AG04450 (cell line): ENCODE measurements around the gene NANOGP8. TPM values are rescaled to one million over a fixed set of nuclear protein-coding genes. Genes with fewer than 3 reads are reported as not detected.

Source experiments
- CTCF ChIA-PET: fragments of 300-600, 350-600 bp; formaldehyde crosslinking; extraction: SDS; loops from one replicate; lab custom pipeline; 2022; ENCODE audit warnings: antibody characterized with exemption, inconsistent platforms; lab: Charles Lee
- POLR2A ChIA-PET: fragments of 350-600 bp; formaldehyde crosslinking; extraction: SDS; loops from one replicate; lab custom pipeline; 2021; ENCODE audit warnings: antibody characterized with exemption, inconsistent platforms; lab: Yijun Ruan, JAX
- DNase-seq: peaks from one replicate; pipeline ENCODE4 v3.0.0-alpha.2; 2011; ENCODE audit warnings: low read depth, low spot score
- H3K27ac ChIP-seq: one replicate; pipeline ENCODE4 v1.5.1; 2012; ENCODE audit warnings: low read depth, low read length, control low read depth
- H3K27me3 ChIP-seq: one replicate; pipeline ENCODE4 v1.6.0; 2012; ENCODE audit warnings: low read length; ENCODE audit not compliant: control insufficient read depth, insufficient read depth
- H3K4me3 ChIP-seq: 2 replicates; pipeline ENCODE4 v1.5.1; 2011; ENCODE audit warnings: mild to moderate bottlenecking, low read depth, low read length, control low read depth
- H3K9me3 ChIP-seq: 2 replicates; pipeline ENCODE4 v1.5.1; 2012; ENCODE audit warnings: low read length; ENCODE audit not compliant: control insufficient read depth, insufficient read depth
- polyA plus RNA-seq: library from polyadenylated mRNA; depleted of rRNA; stranded (reverse); fragments of >200 nt; gene quantifications from 2 replicates; pipeline ENCODE4 v1.2.3, GENCODE V29; 2011; rRNA removed
- TF ChIP-seq, protein P1 (sequence below): IDR thresholded peaks from 2 replicates; pipeline ENCODE4 v1.5.1; 2011; ENCODE audit warnings: low read depth, low read length, control low read depth, inconsistent platforms

Gene NANOGP8
- polyA plus RNA-seq, 1 experiment: 0.11 TPM

DNA sequence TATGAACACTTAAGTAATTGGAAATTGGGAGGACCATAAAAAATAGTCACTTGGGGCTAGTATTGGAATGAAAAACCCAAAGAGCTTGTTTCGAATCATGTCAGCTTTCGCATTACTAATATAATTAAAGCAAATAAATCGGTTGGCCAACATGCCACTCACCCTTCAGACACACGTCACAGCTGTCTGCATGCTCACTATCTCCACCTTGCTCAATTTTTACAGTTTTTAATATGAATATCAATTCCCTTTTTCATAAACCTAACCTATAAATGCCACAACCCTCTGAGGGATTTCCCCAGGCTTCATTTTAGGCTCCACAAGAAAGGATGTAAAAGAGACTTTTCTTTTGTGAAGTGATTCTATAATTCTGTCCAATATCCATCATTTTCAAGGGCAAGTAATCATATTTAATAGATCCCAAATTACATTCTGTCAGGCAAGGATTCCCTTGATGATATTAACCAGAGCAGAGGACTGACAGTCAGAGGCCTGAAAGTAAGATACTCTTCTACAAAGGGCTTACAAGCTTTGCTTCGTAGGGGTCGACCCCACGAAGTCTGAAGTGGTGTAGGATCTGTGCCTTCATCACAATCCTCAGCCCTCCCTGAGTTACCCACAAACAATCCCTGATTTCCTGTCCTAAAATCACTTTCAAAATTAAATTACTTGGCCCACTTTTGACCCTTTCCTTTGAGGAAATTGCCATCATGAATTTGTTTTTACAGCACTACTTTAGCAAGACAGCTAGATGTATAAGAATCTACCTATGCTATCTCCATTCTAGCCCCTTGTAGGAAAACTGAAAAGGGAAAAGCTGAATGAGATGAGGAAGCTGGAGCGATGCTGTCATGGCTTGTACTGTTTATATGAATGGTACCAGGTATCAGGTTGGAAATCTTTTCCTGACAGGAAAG lies 44.5 kb downstream of the NANOGP8 start:
- no peak overlapping the region for H3K27ac ChIP-seq
- H3K4me3 ChIP-seq: no peak overlapping the region
- DNase-seq: no peak
- TF ChIP-seq, protein P1, sequence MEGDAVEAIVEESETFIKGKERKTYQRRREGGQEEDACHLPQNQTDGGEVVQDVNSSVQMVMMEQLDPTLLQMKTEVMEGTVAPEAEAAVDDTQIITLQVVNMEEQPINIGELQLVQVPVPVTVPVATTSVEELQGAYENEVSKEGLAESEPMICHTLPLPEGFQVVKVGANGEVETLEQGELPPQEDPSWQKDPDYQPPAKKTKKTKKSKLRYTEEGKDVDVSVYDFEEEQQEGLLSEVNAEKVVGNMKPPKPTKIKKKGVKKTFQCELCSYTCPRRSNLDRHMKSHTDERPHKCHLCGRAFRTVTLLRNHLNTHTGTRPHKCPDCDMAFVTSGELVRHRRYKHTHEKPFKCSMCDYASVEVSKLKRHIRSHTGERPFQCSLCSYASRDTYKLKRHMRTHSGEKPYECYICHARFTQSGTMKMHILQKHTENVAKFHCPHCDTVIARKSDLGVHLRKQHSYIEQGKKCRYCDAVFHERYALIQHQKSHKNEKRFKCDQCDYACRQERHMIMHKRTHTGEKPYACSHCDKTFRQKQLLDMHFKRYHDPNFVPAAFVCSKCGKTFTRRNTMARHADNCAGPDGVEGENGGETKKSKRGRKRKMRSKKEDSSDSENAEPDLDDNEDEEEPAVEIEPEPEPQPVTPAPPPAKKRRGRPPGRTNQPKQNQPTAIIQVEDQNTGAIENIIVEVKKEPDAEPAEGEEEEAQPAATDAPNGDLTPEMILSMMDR: no peak
- no peaks in the 10 kb centered on the region for H3K27me3 ChIP-seq
- no peaks in the 10 kb centered on the region for H3K9me3 ChIP-seq
- ChIA-PET POLR2A (no interaction called here), CTCF (no interaction called here)

DNA sequence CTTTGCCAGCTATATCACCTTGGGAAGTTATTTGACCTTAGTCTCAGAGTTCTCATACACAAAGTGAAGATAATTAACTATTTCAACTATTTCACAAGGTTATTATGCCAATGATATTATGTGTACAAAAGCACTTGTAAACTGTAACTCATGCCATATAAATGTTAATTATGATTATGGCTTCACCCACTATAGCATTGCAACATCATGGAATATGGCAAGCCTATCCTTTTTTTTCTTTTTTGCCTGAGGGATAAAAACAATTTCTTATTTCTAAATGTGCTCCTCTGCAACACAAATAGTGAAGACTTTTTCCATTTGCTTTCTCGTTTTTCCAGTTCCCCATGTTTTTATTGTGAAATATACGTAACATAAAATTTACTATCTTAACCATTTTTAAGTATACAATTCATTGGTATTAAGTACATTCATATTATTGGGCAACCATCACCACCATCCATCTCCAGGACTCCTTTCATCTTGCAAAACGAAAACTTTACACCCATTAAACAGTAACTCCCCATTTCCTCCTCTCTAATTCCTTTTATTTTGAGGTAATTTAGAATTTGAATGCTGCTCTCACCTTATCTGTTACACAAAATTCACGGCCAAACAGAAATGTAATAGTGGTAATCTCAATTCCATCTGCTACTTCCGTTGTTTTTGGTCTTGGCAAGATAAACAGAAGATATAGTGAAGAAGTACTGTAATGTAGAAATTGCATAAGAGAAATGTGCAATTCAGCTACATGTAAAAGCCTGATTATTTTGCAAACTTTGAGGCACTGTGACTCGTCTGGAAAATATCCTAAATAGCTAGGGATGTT lies 46.3 kb downstream of the NANOGP8 start:
- CTCF ChIA-PET: interaction anchor here (1.2 kb wide), 1 partner anchor 12 kb away, joined by 4 read pairs; no protein-coding TSS in a partner anchor
- H3K9me3 ChIP-seq: no peaks in the 10 kb centered on the region
- no peaks in the 10 kb centered on the region for H3K27me3 ChIP-seq
- TF ChIP-seq, protein P1: no peak
- no peak overlapping the region for H3K27ac ChIP-seq
- no peak for DNase-seq
- POLR2A ChIA-PET: interaction anchor here (1.0 kb wide), 1 partner anchor 51 kb away, joined by 3 read pairs; the partner anchor contains the start of gene ZNF770
- no peak overlapping the region for H3K4me3 ChIP-seq

Other genes starting within 250 kb of the NANOGP8 start
- gene AQR, start 115.6 kb downstream of the NANOGP8 start, polyA plus RNA-seq: 25.2 and 32.9 TPM in 2 replicates
- gene ZNF770, start 97.0 kb downstream of the NANOGP8 start, polyA plus RNA-seq: 20.2 and 26.9 TPM in 2 replicates